Fibroblast of skin of scalp (primary cell): Measurements from ENCODE around the gene TTLL6.
"Not testable (repeated sequence)": the region's sequence is repeated elsewhere in the genome, so short reads cannot be mapped to it uniquely, and the experiment has no call there.

Experiments used
- DNase-seq: peaks from one replicate; pipeline ENCODE4 v3.0.0-alpha.2; 2013

TTLL6 gene

DNA sequence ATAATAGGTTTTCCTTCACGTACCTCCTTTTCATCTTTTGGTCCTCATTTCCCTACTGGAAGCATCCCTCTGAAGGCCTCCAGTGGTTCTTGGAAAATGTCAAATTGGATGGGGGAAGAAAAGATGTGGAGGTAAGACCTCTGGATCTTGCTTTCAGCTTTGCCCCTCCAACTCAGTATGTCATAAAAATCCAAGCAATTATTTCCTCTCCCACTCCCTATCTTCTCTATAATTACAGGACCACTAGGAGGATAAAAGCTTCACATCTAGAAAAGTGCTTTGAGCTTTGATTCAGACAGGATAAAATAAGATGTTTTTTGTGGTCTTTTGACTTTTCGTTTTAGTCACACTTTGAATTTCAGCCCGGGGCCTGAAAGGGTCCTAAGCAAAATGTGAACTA lies 1.7 kb downstream of the TTLL6 start:
- no peak for DNase-seq

DNA sequence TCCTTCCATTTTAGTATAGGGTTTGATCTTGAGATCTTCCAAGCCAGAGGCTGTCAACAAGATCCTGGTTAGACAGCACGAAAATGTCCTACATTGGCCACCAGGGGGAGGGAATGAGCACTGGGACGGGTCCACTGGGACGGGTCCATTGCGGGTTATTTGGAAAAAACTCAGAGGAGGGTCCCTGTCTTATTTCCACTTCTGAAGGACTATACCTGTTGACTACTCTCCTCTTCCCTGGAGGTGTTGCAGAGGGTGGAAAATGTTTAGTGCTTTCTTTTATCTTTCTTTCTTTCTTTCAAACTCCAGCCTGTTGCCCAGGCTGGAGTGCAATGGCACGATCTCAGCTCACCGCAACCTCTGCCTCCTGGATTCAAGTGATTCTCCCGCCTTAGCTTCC lies 2.5 kb downstream of the TTLL6 start:
- DNase-seq, result peak; percentile 38

DNA sequence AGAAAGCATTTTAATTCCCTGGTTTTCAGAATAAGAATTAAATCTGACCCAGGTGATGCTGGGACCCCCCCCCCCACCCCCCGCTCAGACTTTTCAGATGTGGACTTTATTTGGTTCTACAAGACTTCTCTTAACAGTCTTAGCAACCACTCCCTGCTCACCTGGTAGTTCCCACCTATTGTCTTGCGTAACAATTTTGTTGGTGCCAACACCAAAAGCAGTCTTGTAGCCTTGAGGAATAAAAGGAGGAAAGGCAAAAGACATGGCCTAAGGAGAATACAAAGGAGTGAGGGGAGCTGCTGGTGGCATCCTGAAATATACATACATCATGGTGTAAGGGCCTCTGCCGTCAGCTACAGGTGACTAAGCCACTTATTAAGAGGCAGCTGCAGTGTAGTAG lies 5.0 kb downstream of the TTLL6 start:
- DNase-seq, result no peak

DNA sequence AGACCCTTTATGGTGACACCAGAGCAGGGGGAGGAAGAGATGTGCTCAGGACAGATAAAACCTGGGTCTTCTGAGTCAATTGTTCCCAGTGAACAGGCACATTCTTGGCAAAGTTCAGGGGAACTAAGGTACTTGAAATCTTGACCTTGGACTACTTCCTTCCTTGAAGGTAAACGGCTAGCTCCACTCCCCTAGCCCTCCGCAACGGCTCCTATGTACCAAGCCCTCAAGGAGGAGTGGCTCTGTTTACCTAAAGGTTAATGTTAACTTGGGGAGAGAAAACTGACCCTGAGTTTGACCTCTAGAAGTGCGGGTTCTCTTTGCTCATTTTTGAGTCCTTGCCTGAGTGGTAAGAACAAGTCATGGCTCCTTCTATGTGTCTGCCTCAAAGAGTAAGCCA lies 7.8 kb downstream of the TTLL6 start:
- no peak for DNase-seq

DNA sequence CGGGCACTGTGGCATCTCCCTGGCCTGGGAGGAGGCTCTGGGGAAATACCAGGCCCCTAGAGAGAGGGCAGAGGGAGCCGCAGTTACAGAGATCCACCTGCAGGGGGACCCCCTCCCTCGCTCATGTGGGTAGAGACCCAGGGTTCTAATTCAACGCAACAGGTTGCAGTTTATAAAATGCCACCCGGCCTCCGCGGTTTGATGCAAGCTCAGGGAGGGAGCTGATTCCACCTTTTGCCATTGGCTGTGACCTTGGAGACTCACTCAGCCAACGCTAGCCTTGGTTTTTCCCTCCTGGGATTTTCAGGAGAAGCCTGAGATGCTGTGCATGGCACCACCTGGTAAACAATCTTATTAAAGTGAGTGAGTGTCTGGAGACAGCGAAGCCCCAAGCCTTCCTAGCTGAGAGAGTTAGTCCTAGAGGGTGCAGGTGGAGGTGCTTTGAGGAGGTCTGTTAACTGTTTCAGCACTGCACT lies 12.1 kb downstream of the TTLL6 start:
- DNase-seq, result peak; percentile 54

DNA sequence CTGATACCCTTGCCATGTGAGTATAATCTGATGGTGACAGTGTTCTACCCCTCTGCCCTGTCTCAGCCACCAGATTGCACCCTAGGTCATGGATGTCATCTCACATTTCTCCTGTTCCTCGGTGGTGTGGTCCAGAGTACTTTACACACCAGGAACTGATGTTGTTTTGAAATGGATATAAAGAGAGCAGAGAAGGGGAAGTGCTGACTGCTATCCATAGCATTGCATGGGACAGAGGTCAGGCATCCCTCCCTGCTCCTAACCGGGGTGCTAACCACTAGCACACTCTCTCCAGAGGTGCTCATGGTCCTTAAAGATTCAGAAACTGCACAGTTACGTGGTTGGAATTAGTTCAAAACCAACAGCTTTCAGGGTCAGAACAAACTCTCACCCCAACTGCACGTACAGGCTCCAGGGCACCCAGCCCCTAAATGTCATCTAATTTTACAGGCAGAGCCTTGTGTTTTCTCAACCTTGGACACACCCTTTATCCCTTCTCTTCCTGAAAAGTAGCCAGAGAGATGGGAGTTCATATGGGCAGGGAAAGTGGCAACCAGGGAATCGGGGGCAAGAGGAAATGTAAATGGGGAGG lies 16.3 kb downstream of the TTLL6 start:
- no peak for DNase-seq

DNA sequence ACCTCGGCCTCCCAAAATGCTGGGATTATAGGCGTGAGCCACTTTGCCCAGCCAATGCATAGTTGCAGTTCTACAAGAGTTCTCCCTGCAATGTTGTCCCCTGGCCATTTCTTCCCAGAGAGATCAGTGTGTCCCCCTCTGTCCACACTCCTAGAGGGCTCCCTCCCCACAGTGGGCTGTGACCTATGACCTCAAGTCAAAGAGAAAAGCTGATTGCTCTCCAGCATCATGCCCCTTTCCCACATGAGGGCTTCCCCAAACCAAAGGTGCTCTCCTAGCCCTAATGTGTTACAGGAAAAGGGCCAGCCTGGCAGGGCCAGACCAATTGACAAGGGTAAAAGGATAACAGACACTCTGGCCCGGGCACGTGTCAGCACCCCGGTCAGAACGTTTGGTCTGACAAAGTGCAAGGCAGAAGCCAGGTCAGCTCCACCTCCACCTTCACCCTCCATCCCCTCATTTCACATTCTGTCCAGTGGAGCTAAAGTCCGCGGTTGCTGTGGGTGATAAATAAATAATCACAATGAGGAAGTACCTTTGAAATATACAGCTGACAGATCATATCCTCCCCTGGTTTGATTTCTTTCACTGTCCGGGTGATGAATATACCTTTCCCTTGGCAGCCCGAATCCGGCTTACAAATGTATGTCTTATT lies 17.8 kb downstream of the TTLL6 start:
- no peak for DNase-seq

DNA sequence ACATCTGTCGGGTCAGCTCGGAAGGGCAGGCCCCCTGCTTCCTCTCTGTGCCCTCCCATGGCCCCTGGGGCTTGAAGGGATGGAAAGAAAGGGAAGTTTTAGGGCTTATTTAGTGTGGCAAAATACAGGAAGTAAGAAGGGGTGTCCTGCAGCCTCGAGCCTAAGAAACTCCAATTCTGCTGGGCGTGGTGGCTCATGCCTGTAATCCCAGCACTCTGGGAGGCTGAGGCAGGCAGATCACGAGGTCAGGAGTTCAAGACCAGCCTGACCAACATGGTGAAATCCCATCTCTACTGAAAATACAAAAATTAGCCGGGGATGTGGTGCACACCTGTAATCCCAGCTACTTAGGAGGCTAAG lies 20.9 kb downstream of the TTLL6 start:
- DNase-seq, result not testable (repeated sequence)

DNA sequence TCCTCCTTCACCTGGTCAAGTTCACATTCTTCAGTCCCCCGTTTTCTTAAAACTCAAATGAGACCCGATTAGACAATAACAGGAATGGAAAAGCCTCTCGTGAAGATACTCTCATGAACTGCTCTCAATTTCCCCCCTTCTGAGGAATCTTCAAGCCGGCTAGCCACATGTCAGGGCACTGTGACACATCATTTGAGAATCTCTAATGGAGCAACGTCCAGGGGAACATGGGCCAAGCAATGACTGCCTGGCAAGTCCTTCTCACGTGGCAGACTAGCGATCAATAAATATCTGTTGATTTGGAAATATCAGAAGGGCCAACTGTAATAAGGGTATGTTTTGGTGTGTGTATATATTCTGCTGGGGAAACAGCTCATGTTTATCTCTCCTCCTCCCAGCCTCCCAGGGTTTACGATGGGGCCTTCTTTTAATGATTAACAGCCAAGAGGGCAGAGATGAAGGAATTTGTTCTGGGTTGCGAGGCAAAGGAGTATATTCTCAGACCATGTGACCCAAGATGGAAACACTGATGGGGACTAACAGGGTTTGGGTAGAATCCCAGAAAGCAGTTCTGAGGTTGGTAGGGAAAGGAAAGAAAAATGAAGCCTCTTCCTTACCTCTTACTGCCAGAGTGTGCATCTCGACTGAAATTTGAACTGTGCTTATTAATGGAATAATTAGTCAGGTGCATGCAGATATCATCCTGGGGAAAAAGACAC lies 21.4 kb downstream of the TTLL6 start:
- DNase-seq, result peak; percentile 73

DNA sequence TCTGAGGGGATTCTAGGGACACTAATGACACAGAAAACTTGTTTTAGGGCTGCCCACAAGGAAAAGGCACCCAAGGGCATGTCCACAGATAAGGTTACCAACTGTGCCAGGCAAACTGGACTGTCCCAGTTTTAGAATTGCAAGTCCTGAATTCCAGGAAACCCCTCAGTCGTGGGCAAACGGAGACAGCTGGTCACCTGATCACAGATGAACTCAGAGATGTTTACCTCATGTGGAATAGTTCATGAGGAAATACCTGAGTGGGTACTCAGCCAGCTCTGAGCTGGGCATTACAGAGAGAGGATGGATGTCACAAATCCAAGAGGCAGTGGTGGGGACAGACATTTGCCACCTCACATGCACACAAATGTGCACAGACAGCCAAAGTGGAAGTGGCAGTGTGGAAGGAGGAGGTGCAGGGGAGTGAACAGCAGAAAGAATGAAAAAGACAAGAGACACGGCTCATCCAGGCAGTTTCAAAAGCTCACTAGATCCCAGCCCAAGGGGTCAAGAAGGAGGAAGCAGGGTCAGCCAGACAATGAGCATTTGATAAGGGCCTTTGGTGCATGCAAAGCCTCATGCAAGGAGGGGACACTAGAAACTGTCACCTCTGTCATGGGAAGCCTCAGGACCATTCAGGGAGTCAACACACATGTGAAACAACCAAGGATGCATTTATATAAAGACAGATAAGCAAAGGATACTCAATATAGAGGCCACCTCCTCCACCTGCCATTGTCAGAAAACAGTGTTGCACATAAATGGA lies 24.8 kb downstream of the TTLL6 start:
- DNase-seq, result no peak

DNA sequence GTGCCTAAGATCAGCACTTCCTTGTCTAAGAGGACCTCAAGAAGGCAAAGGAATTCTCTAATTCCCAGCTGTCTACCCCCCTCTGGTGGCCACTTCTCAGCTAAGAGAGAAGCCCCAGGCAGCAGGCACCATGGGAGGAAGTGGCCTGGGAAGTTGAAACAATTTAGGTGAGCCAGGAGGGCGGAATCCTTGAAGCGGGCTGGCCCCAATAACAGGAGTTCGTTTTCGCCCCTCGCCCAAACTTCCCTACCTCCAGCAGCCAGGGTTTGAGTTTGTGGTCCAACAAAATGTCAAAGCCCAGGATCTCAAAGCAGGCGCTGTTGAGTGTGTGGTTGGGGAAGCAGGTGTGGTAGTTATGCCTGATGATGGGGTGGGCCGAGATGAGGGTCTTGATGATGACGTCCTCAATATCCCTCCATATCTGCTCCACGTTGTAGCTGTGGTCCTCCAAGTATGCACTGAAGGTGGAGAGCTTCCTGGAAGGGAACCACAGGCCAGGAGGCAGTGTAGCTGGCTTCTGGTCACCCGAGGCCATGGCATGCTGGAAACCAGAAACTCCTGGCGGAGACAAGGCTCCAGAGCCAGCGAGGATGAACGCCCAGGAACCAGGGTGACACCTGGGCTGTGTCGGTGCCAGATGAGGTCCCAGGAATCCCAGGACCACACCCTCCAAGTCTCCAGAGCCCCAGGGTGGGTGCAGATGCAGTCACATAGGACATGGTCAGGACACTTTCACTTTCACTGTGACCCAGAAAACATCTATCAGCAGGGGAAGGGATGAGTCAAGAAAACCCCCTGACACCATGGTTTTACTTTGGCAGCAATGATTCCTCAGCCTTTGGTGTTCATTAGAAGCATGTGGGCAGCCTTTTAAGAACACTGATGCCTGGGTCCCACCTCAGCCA lies 25.6 kb downstream of the TTLL6 start:
- DNase-seq, result peak; percentile 85

DNA sequence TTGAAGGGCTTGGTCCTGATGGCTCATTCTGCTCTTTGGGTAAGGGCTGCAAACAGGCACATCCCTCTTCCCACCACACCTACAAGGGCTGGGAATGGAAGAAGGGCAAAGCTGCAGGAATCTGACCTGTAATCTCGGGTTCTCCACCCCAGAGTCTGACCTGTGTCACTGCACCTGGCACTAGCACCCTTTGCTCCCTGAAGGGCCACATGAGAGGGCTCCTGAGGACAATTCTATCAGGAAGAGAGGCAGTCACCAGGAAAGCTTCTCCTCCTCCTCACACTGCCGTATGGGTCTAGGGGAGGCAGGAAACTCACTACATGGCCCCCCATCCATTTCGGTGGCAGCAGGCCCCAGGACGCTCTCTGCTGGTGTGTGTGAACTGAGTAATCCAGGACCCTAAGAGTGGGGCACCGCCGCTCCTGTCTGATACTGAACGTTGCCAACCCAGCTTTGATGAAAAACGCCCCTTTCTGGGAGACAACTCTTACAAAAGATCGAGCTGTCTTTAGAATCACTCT lies 26.4 kb downstream of the TTLL6 start:
- no peak for DNase-seq

DNA sequence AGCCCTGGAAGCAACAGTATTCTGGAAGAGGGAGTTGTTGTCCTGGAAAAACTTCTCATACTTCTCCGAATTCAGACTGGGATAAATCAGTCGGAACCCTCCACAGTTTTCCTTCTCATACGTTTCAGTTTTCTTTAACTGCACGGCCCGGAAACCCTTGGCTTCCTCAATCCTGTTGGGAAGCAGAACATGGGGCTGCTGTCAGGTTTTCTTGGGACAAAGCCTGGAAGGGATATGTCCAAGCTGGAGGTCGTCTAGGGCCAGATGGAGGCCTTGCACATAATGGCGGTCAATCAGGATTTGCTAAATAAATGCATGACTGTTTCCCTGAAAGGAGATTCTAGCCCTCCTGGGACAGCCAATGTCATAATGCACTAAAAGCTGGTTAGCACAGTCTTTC lies 29.2 kb downstream of the TTLL6 start:
- no peak for DNase-seq

DNA sequence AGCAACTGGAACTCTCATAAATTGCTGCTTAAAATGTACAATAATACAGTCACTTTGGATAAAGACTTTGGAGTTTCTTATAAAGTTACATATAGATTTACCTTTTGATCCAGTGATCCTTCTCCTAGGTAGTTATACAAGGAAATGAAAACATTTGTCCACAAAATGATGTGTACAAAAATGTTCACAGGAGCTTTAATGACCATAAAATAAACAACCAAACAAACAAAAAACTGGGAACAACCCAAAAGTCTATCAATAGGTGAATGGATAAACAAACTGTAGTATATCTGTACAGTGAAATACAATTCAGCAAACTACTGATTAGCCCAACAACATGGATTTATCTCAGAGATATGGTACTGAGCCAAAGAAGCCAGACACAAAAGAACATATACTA lies 37.6 kb downstream of the TTLL6 start:
- DNase-seq, result no peak

DNA sequence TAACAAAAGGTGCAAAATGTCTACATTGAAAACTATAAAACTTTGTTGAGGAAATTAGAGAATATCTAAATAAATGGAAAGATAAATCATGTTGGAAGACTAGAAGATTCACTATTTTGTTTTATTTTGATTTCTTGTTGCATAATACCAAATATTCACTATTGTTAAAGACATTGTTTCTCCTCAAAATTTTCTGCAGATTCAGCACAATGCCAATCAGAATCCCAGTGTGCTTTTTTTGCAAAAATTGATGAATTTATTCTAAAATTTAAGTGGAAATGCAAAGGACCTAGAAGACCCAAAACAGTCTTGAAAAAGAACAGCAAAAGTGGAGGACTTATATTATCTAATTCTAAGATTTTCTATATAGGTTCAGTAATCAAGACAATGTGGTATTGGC lies 40.4 kb downstream of the TTLL6 start:
- no peak for DNase-seq

DNA sequence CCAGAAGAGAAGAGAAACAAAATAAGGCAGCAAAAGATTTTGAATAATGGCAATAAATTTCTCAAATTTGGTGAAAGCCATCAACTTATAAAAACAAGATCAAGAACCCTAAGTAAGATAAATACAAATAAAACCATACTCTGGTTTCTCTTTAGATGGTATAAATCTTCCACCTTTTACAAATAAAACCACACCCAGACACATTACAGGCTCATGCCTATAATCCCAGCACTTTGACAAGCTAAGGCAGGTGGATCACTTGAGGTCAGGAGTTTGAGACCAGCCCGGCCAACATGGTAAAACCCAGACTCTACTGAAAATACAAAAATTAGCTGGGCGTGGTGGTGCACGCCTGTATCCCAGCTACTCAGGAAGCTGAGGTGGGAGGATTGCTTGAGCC lies 43.8 kb downstream of the TTLL6 start:
- no peak for DNase-seq

DNA sequence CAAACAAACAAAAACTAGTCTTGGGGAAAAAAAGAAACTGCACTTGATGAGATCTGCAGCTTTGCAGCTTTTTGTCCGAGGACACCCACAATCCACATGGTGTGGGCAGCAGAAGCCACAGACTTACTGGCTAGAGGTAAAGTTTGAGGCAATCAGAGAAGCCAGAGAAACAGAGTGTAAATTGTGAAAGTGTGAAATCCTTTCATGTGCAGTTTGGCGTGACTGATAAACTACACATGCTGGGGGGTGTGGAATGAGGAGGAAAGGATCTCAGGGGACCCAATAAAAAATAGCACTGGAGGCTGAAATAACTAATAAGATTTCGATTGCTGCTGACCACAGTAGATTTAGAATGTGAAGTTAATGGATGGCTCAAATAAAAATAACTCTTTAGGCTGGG lies 46.1 kb downstream of the TTLL6 start:
- no peak for DNase-seq

DNA sequence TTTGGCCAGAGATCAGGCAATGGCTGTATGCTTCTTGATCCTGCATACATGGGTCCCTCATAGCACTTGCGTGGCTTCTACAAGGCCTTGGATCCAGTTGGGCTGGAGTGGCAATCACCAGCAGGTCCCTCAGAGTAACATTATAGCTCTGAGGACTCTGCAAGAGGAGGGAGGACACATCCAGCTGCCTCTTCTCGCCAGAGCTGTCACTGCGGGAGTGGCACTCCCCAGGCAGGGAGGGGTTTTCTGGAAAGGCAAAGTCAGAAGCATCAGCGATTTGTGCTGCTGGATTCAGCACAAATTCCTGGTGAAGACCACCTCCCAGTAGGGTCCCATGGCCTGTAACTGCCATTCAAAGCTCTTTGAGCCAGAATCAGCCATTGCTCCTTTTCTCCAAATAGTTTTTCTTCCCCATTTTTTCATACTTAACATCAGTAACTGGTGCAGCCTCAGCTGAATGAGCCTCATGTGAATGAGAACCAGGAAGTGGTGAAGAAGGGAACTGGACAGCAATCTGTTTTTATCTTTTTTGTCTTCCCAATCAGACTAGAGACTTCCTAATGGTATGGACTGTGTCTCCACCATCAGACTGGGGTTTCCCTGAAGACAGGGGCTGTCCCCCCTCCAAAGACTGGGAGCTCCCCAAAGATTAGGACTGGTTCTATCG lies 47.9 kb downstream of the TTLL6 start:
- no peak for DNase-seq

DNA sequence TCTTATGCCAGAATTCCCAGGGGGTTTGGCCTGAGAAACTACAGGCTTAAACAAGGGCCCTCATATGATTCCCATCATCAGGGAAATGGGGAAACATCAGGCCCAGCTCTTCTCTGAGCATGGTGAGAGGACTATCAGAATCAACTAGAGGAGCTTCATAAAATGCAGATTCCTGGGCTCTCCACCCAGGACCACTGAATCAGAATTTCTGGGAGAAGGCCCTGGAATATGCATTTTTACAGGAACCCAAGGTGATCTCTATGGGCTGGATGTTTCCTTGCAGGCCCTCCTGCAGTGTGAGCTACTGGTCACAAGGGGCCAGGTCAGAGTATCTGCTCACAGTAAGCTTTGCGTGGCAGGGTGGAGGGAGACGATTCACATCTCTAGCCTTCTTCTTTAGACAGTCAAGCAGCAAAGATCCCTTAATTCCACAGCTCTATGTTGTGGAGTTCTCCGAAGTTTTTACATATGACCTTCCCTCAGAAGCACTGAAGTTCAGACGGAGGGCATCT lies 49.7 kb downstream of the TTLL6 start:
- no peak for DNase-seq

DNA sequence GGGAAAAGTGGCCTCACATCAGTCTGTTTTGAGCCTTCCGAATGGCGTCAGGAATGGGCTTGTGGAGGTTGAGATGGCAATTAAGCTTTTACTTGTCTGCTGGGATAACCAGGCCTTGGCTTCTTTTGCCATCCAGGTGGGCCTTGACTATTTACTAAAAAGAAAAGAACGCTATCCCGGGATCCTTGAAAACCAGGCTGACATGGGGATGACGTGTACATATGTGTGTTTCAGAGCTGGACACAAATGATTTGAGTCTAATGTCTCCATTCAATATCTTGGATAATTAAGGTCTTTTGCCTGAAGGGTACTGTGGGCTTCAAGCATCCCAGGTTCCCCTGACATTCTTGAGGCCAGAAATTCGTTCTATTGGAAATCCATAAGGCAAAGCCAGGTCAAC lies 55.9 kb downstream of the TTLL6 start:
- no peak for DNase-seq

DNA sequence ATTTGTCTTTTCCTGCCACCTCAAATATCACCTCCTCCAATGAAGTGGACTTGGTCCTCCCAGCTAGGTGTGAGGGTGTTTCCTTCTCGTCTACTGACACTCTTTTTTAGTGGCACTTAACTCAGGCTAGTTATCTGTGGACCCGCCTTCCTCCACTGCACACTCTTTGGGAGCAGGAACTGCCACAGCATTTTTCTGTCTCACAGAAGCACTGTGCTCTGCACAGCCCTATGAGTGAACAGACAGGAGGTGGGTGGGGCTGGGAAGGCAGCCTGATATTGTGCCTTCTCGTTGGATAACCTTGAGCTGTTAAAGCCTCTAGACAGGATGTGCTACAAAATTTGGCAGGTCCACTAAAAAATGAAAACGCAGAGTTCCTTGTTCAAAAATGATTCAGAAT lies 56.6 kb downstream of the TTLL6 start:
- no peak for DNase-seq
